ENCODE data around the gene EBF3.

Gene EBF3

DNA sequence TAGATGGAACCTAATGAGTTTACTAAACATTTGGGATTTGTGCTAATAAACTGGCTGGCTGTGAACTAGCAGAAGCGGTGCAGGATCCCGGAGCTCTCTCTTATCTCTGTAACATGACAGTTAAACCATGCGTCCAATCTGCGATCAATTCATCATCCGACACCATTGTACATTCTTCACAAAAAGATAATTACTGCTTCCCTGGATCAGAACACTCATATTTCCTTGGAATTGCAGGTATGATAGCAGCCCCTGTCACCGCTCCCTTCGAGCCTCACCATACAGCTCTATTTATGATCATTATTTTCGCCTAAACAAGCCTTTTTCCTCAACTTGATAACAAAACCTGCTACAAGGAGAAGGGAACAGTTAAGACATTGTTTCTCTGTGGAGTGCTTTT lies 18.5 kb downstream of the EBF3 start:
- H3K4me3 ChIP-seq (ENCODE audit: low read depth, low read length), result no peak overlapping the region

- no peak overlapping the region for H3K4me3 ChIP-seq (ENCODE audit: low read depth, low read length)
These were observed 19.0 kb downstream of the EBF3 start for GRCh38 chr10:129945064-129945463.

DNA sequence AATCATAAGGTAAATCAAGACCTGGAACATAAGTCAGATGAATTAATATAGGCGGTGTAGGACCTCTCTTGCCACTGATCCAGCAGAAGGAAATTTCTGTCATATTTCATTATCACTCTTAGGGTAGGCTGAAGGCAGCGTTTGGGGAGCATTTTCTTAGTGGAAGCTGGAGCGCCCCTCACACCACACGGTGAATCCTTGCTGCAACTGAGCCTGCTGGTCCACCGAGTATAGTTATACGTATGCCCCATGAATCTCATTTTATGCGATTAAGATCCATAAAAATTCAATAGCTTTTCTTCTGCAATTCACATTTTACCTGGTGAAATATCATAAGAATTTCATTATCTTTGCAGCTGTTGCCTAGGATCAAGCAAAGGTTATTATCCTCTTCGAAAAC lies 19.6 kb downstream of the EBF3 start:
- H3K4me3 ChIP-seq (ENCODE audit: low read depth, low read length), result no peak overlapping the region

DNA sequence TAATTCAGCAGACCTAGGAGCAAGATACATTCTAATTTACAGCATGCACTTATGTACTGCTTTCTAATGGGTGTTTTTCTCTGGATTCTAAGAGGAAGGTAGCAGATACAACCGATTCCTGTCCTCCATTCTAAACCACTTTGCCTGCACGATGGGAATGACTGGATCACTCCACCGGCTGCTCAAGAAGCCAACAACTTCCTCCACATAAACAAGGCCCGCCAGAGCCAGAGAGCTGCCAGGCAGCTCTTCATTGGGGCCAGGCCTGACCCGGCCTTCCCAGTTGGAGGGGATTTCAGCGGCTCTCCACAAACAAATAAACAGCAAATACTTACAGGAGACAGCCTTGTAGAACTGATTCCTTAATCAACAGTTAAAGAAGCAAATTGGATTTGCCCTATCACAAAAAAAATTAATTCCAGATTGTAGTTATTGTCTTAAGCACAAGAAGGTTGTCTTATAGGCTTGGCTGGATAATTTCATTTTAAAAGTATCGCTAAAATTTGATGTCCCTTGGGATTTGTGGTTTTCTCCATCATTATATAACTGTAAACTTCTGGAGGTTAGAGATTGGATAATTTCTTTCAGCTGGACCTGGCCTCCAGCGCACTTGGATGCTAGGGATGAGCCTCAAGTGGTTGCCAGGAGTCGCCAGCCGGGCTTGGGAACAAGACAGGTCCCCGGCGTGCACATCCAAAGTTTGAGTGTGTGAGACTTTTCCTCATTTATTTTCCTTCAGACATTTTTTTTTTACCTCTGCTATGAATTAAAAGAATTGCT lies 20.9 kb downstream of the EBF3 start:
- no peak overlapping the region for H3K4me3 ChIP-seq (ENCODE audit: low read depth, low read length)

DNA sequence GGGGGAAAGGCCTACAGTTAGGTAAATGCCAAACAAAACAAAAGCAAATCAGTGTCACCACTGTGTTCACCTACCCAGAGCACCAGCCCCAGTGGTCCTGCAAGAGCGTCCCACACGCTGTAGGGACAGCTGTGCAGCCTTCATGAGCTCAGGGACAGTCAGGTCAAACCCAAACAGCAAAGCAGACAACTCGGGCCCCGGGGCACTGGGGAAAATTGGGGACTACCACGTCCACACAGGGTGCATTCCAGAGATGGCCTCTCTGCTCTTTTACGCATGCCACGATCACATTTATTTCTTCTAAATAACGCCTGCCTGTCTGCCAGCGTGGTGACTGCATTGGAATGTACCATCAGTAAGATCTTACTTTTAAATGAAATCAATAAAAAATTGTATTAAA lies 21.7 kb downstream of the EBF3 start:
- H3K4me3 ChIP-seq (ENCODE audit: low read depth, low read length), result no peak overlapping the region

DNA sequence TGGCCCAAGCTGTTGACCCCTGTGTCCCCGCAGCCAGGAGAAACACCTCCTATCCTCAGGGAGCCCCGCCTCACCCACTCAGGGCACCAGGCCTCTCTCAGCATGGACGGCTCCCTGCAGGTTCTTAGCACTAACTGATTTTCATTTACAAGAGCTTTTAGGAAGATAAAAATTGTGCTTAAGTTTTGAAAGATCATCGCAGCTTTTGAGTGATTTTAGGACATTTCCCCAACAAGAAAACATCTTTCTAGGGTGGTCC lies 22.1 kb downstream of the EBF3 start:
- H3K4me3 ChIP-seq (ENCODE audit: low read depth, low read length), result no peak overlapping the region

DNA sequence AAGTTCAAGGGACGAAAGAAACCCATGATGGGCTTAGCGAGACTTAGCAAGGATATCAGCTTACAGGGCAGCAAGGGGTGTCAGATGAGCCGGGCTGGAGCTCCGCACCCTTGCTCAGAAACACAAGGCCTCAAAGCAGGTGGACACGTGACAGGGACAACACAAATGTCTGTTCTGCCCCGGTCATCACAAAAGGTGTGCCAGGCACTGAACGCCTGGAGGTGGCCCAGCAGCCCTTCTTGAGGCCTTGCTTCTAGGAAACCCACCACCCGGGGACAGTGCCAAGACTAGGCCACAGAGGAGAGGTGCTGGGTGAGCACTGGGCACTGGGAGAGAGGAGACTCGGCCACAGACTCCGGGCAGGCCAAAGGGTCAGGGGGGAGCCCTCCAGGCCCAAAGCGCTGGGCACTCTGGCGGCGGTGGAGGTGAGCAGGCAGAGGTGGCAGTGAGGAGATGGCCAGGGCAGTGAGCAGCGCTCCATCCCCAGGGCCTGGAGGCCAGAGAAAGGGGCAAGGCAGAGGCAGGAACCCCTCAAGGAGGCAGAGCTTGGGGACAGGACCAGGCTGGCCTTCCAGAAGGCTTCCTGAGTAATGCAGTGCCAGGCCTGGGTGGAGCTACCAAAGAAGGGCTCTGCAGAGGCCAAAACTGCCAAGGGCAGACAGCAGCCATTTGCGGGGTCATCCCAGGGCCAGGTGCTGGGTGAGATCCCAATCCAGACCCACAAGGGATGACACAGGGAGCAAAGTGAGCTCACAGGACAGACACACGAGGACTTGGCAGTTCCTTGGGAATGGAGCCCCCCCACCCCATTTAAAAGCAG lies 22.7 kb downstream of the EBF3 start:
- no peak overlapping the region for H3K4me3 ChIP-seq (ENCODE audit: low read depth, low read length)

DNA sequence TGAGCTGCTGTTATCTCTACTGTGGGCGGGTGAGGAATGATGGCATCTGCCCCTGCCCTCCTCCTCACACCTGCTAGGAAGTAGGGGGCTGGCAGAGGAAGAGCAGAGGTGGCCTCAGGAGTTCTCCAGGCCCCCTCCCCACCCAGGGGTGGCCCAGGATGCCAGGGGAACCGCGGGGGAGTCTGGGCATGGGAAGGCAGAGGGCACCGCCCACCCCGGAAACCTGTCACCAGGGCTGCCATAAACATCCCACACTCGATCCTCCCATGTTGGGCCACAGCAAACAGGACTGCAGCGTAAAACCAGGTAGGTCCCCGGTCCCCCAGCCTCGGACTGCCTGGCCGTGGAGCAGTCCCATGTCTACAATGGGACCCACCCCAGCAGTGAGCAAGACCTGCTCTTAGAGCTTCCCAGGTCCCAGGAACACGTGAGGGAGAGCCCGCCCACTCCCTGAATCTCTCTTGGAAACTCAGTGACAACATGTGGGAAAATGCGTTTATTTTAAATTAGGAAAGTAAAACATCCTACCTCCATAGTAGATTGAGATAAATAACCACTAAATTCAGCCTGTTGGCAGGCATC lies 23.4 kb downstream of the EBF3 start:
- no peak overlapping the region for H3K4me3 ChIP-seq (ENCODE audit: low read depth, low read length)

GRCh38 chr10:129939416-129940275 lies 24.4 kb downstream of the EBF3 start:
- no peak overlapping the region for H3K4me3 ChIP-seq (ENCODE audit: low read depth, low read length)

DNA sequence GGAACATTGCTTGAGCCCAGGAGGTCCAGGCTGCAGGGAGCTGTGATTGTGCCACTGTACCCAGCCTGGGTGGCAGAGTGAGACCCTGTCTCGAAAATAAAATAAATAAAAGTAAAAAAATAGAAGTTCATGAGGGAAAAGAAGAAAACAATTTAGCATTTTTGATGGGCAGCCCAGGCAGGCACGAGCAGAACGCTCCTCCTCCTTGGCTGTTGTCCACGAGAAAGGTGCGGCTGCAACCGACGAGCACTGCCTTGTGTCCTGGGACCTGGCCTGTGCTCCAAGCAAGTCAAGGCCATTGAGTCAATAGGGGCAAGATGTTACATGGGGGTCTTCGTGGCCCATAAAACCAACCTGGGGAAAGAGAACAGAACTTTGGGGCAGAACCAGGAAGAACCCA lies 25.6 kb downstream of the EBF3 start:
- H3K4me3 ChIP-seq (ENCODE audit: low read depth, low read length), result no peak overlapping the region

DNA sequence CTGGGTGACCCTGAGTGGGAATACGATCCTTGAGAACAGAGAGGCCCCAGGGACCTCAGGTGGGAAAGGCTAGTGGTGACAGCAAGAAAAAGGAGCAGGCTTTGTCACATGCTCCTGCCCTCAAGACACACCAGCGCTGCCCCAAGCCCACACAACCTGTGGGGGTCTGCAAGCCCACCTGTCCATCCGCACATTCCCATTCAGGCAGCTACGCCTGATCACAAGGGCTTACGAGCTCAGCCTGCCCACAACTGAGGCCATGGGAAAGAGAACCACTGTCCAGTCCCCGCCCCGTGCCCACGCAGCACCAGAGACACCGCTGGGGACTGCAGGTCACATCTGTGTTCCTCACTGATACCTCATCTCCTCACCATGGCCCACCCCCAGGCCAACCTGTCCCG lies 26.7 kb downstream of the EBF3 start:
- no peak overlapping the region for H3K4me3 ChIP-seq (ENCODE audit: low read depth, low read length)

GRCh38 chr10:129936923-129937300 lies 27.2 kb downstream of the EBF3 start:
- no peak overlapping the region for H3K4me3 ChIP-seq (ENCODE audit: low read depth, low read length)

DNA sequence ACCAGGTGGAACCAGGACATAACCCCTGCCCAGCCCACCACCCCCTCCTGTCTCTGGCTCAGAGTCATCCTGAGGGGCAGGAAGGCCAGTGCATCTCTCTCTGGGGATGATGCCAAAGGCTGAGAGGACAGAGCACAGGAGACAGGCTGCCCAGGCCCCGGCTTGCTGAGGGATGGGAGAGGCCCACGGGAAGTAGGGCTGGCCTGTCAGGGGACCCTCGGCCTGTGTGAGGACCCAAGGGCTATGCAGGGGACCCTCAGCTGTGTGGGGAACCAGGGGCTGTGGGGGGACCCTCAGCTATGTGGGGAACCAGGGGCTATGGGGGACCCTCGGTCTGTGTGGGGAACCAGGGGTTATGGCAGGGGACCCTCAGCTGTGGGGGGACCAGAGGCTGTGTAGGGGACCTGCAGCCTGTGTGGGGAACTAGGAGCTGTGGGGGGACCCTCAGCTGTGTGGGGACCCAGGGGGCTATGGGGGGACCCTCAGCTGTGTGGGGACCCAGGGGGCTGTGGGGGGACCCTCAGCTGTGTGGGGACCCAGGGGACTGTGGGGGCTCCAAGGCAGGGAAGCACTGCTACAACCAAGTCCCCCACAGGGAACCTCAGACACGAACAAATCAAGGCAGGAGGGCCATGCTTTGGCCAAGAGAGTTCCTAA lies 27.7 kb downstream of the EBF3 start:
- no peak overlapping the region for H3K4me3 ChIP-seq (ENCODE audit: low read depth, low read length)

GRCh38 chr10:129935867-129936152 lies 28.3 kb downstream of the EBF3 start:
- no peak overlapping the region for H3K4me3 ChIP-seq (ENCODE audit: low read depth, low read length)

DNA sequence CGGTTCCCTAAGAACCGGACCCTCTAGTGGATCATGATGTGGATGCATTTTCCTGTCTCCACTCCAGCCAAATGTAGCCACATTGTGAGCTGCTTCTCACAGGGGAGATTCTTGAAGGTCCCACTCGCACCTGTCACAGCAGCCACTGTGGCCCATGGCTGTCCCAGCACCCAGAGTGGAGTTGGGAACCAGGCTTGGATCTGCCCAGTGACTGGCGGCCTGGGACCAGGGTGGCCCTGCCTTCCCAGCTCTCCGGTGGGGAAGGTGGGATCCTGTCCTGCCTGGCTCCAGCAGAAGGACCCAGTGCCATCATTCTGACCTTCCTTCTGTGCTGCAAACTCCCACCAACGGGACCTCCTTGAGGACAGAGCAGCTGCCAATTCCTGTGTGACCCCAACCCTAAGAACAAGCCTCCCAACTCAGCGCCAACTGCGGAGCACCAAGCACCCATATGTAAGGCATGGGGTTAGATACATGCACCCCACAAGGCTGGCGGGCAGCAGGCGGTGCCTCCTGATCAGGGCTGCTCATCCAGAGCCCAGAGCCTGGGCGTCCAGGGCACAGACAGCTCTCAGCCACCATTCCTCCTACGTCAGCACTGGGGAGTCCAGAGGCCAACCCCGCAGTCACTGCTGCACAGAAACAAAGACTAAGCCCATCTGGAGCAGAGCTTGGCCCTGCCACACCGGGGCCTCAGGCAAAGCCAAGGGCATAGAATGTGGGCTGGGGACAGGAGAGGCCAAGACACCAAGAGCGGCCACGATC lies 28.8 kb downstream of the EBF3 start:
- no peak overlapping the region for H3K4me3 ChIP-seq (ENCODE audit: low read depth, low read length)

DNA sequence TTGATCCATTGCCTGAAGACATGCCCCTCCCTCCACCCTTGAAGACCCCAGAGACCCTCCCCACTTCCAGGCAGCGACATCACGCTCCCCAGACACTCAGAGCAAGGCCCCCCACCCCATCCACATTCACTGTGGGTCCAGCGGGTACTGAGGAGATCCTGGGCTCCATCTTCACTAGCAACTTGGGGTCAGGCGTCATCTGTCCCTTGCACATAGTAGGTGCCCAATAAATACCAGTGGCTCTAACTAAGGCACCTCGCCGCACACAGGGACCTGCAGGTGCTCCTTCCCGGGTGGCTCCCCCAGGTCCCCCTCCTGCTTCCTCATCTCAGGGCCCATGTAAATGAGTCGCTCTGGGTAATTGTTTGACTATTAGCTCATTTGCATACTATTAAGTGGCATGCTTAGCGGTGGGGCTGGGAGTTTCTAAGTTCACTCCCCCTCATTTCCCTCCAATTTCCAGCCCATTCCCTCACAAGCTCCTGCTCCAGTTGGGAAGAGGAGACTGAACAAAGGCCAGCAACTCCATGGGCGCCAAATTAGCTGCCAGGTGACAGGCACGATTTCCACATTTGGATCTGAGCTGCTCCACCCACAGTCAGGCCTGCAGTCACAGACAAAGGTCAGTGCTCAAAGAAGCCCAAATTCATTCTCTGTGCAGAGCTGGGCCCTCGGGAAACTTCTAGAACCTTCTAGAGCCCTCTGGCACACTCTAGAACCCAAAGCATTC lies 29.7 kb downstream of the EBF3 start:
- H3K4me3 ChIP-seq (ENCODE audit: low read depth, low read length), result no peak overlapping the region

GRCh38 chr10:129933456-129934092 lies 30.5 kb downstream of the EBF3 start:
- H3K4me3 ChIP-seq (ENCODE audit: low read depth, low read length), result no peak overlapping the region

DNA sequence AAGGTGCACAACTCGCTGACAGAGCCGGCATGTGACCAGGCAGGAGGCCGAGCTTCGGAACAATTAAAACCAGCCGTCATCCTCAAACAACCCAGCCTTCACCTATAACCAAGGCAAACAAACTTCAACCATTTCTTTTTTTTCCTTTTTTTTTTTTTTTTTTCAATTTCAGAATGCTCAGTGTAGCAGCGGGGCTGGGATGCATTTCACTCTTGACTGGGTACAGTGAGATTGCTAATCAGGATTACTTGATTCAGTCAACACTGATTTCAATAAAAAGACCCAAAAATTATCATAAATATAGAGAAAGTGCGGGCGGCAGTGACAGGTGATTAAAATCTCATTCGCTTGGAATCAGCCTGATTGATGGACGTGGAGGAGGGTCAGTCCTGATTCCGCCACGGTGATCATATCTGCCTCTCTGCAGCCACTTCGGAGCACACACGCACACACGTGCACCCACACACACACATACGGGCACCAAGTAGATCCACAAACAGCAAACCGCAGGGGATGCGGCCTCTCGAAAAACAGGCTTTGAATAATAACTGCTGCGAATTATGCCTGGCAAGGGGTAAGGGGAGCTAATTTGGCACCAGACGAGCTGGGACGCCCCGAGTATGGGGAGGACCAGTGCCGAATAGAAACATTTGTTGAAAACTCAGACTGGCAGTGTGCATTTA lies 31.2 kb downstream of the EBF3 start:
- H3K4me3 ChIP-seq (ENCODE audit: low read depth, low read length), result no peak overlapping the region

DNA sequence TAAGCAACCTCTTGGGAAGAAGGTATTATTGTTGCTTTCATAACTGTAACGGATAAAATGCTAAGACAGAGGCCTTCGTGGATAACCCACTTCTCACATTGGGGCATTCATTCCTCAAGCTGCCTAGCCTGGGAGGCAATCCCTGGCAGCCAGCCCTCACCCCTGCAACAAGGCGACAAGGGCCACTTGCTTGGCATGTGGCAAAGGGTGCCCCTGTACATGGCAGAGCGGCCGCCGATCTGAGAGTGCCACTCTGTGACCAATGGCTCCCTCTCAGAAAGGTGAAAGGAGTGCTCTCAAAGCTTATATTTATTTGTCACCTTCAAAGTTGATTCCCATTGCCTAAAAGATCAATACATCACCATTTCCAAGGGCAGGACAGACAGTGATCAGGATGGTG lies 31.9 kb downstream of the EBF3 start:
- H3K4me3 ChIP-seq (ENCODE audit: low read depth, low read length), result no peak overlapping the region
